Measurements from ENCODE around the gene CELF2.

Gene CELF2

GRCh38 chr10:11305825-11306593 lies 288.3 kb downstream of the CELF2 start:
- Mint-ChIP-seq H3K27ac (peak overlapping the region; percentile 24), H3K4me3 (no peak overlapping the region), H3K9me3 (peaks cover 27% of the 10 kb centered on the region), H3K4me1 (ENCODE audit: low read depth) (peaks cover 32% of the 10 kb centered on the region), H3K27me3 (no peaks in the 10 kb centered on the region), H3K36me3 (ENCODE audit: low read depth) (peaks cover 97% of the 10 kb centered on the region)
- DNase-seq, result peak; percentile 16

GRCh38 chr10:11307004-11307403 lies 289.3 kb downstream of the CELF2 start:
- DNase-seq, result no peak
- Mint-ChIP-seq H3K4me1 (ENCODE audit: low read depth) (peaks cover 41% of the 10 kb centered on the region), H3K9me3 (peaks cover 27% of the 10 kb centered on the region), H3K27ac (peak overlapping the region; percentile 60), H3K36me3 (ENCODE audit: low read depth) (peaks cover 99% of the 10 kb centered on the region), H3K27me3 (no peaks in the 10 kb centered on the region), H3K4me3 (no peak overlapping the region)

- H3K36me3 Mint-ChIP-seq (ENCODE audit: low read depth), result peaks cover 99% of the 10 kb centered on the region
- DNase-seq, result no peak
These were observed 290.3 kb downstream of the CELF2 start for GRCh38 chr10:11307937-11308336.

GRCh38 chr10:11311027-11311426 lies 293.4 kb downstream of the CELF2 start:
- no peaks in the 10 kb centered on the region for H3K27me3 Mint-ChIP-seq
- H3K27ac Mint-ChIP-seq, result peak overlapping the region; percentile 83
- H3K9me3 Mint-ChIP-seq, result peaks cover 22% of the 10 kb centered on the region
- no peak for DNase-seq
- peaks cover 99% of the 10 kb centered on the region for H3K36me3 Mint-ChIP-seq (ENCODE audit: low read depth)
- peaks cover 66% of the 10 kb centered on the region for H3K4me1 Mint-ChIP-seq (ENCODE audit: low read depth)
- H3K4me3 Mint-ChIP-seq, result no peak overlapping the region

More at GRCh38 chr10:11307937-11308336, 290.3 kb downstream of the CELF2 start:
- peaks cover 49% of the 10 kb centered on the region for H3K4me1 Mint-ChIP-seq (ENCODE audit: low read depth)
- H3K27ac Mint-ChIP-seq, result peak overlapping the region; percentile 6
- no peak overlapping the region for H3K4me3 Mint-ChIP-seq
- no peaks in the 10 kb centered on the region for H3K27me3 Mint-ChIP-seq
- H3K9me3 Mint-ChIP-seq, result peaks cover 27% of the 10 kb centered on the region

- Mint-ChIP-seq H3K9me3 (peaks cover 3% of the 10 kb centered on the region), H3K36me3 (ENCODE audit: low read depth) (peaks cover 99% of the 10 kb centered on the region), H3K27ac (peak overlapping the region; percentile 81), H3K27me3 (no peaks in the 10 kb centered on the region), H3K4me3 (no peak overlapping the region), H3K4me1 (ENCODE audit: low read depth) (peaks cover 80% of the 10 kb centered on the region)
- DNase-seq, result no peak
These were observed 295.8 kb downstream of the CELF2 start for GRCh38 chr10:11313463-11313862.

- no peak for DNase-seq
- Mint-ChIP-seq H3K4me3 (no peak overlapping the region), H3K9me3 (no peaks in the 10 kb centered on the region)
These were observed 300.4 kb downstream of the CELF2 start for GRCh38 chr10:11317936-11318670.

GRCh38 chr10:11318826-11319598 lies 301.3 kb downstream of the CELF2 start:
- no peak overlapping the region for H3K4me3 Mint-ChIP-seq

More at GRCh38 chr10:11317936-11318670, 300.4 kb downstream of the CELF2 start:
- no peaks in the 10 kb centered on the region for H3K27me3 Mint-ChIP-seq
- peak overlapping the region; percentile 94 for H3K27ac Mint-ChIP-seq
- peaks cover 86% of the 10 kb centered on the region for H3K4me1 Mint-ChIP-seq (ENCODE audit: low read depth)
- H3K36me3 Mint-ChIP-seq (ENCODE audit: low read depth), result peaks cover 98% of the 10 kb centered on the region

GRCh38 chr10:11319990-11320602 lies 302.4 kb downstream of the CELF2 start:
- no peak for DNase-seq
- peak overlapping the region; percentile 94 for H3K27ac Mint-ChIP-seq
- H3K36me3 Mint-ChIP-seq (ENCODE audit: low read depth), result peaks cover 98% of the 10 kb centered on the region
- H3K4me1 Mint-ChIP-seq (ENCODE audit: low read depth), result peaks cover 81% of the 10 kb centered on the region
- H3K4me3 Mint-ChIP-seq, result no peak overlapping the region
- no peaks in the 10 kb centered on the region for H3K27me3 Mint-ChIP-seq
- no peaks in the 10 kb centered on the region for H3K9me3 Mint-ChIP-seq

More at GRCh38 chr10:11318826-11319598, 301.3 kb downstream of the CELF2 start:
- Mint-ChIP-seq H3K27ac (peak overlapping the region; percentile 94), H3K27me3 (no peaks in the 10 kb centered on the region), H3K4me1 (ENCODE audit: low read depth) (peaks cover 84% of the 10 kb centered on the region), H3K9me3 (no peaks in the 10 kb centered on the region), H3K36me3 (ENCODE audit: low read depth) (peaks cover 98% of the 10 kb centered on the region)
- DNase-seq, result no peak

GRCh38 chr10:11320809-11321520 lies 303.3 kb downstream of the CELF2 start:
- Mint-ChIP-seq H3K36me3 (ENCODE audit: low read depth) (peaks cover 98% of the 10 kb centered on the region), H3K4me3 (no peak overlapping the region), H3K4me1 (ENCODE audit: low read depth) (peaks cover 80% of the 10 kb centered on the region), H3K27ac (peak overlapping the region; percentile 94), H3K27me3 (no peaks in the 10 kb centered on the region), H3K9me3 (no peaks in the 10 kb centered on the region)
- DNase-seq, result no peak

- no peak overlapping the region for H3K4me3 Mint-ChIP-seq
- H3K27me3 Mint-ChIP-seq, result no peaks in the 10 kb centered on the region
- H3K36me3 Mint-ChIP-seq (ENCODE audit: low read depth), result peaks cover 97% of the 10 kb centered on the region
- no peak for DNase-seq
- peaks cover 70% of the 10 kb centered on the region for H3K4me1 Mint-ChIP-seq (ENCODE audit: low read depth)
- H3K9me3 Mint-ChIP-seq, result no peaks in the 10 kb centered on the region
- H3K27ac Mint-ChIP-seq, result peak overlapping the region; percentile 77
These were observed 305.0 kb downstream of the CELF2 start for GRCh38 chr10:11322698-11323097.

GRCh38 chr10:11324761-11325321 lies 307.2 kb downstream of the CELF2 start:
- Mint-ChIP-seq H3K4me1 (ENCODE audit: low read depth) (peaks cover 61% of the 10 kb centered on the region), H3K27me3 (no peaks in the 10 kb centered on the region), H3K27ac (peak overlapping the region; percentile 58), H3K9me3 (no peaks in the 10 kb centered on the region), H3K4me3 (no peak overlapping the region), H3K36me3 (ENCODE audit: low read depth) (peaks cover 95% of the 10 kb centered on the region)
- DNase-seq, result no peak

- Mint-ChIP-seq H3K27ac (peak overlapping the region; percentile 58), H3K36me3 (ENCODE audit: low read depth) (peaks cover 95% of the 10 kb centered on the region), H3K4me1 (ENCODE audit: low read depth) (peaks cover 60% of the 10 kb centered on the region), H3K9me3 (no peaks in the 10 kb centered on the region), H3K4me3 (no peak overlapping the region), H3K27me3 (no peaks in the 10 kb centered on the region)
- no peak for DNase-seq
These were observed 308.1 kb downstream of the CELF2 start for GRCh38 chr10:11325817-11326216.

- Mint-ChIP-seq H3K27ac (peak overlapping the region; percentile 58), H3K4me3 (no peak overlapping the region), H3K36me3 (ENCODE audit: low read depth) (peaks cover 94% of the 10 kb centered on the region), H3K4me1 (ENCODE audit: low read depth) (peaks cover 56% of the 10 kb centered on the region), H3K9me3 (no peaks in the 10 kb centered on the region), H3K27me3 (no peaks in the 10 kb centered on the region)
- DNase-seq, result no peak
These were observed 308.6 kb downstream of the CELF2 start for GRCh38 chr10:11326241-11326640.

All from activated T-cell treated with anti-CD3 and anti-CD28 coated beads, Interleukin-2, amount 50 U/mL, for 24 hours (primary cell).